SK-N-SH (cell line): ENCODE measurements around the gene APOC3. TPM values are rescaled to one million over a fixed set of nuclear protein-coding genes. Genes with fewer than 3 reads are reported as not detected.

Experiments used
- CTCF ChIA-PET: fragments of 300-600, 350-600 bp; formaldehyde crosslinking; extraction: SDS; loops from one replicate; lab custom pipeline; 2021; lab: Yijun Ruan, JAX
- POLR2A ChIA-PET: fragments of 350-600 bp; sonication (Branson Sonifier 250); formaldehyde crosslinking; extraction: SDS; loops from one replicate; lab custom pipeline; 2020; ENCODE audit warnings: antibody characterized with exemption, inconsistent platforms; lab: Yijun Ruan, JAX
- DNase-seq: peaks from one replicate; pipeline ENCODE4 v3.0.0; 2012
- H2AFZ ChIP-seq: fragments of 200-600 bp; sonication (generic); 2 replicates; pipeline ENCODE4 v1.8.1; 2016; ENCODE audit warnings: antibody characterized with exemption, mild to moderate bottlenecking, low read depth
- H3F3A ChIP-seq: fragments of 200-600 bp; sonication (generic); replicated peaks from 2 replicates; pipeline ENCODE3; 2016; ENCODE audit warnings: antibody characterized with exemption, mild to moderate bottlenecking; ENCODE audit not compliant: insufficient read depth
- H3K27ac ChIP-seq, 2 experiments: fragments of 200-500 bp in 1 of 2; fragments of 200-600 bp in 1 of 2; sonication (Bioruptor generic) in 1 of 2; sonication (generic), shearing (Covaris generic) in 1 of 2; 2 replicates each; pipeline versions ENCODE4 v1.5.1 to v1.6.1; 2014 to 2016; ENCODE audit warnings: low read depth in 2 of 2, inconsistent platforms in 1 of 2, low read length in 1 of 2, mild to moderate bottlenecking in 1 of 2, mixed read lengths in 1 of 2
- H3K27me3 ChIP-seq: fragments of 200-600 bp; sonication (generic), shearing (Covaris generic); 2 replicates; pipeline ENCODE4 v1.6.1; 2016; ENCODE audit warnings: mixed run types; ENCODE audit not compliant: insufficient read depth
- H3K36me3 ChIP-seq, 2 experiments: fragments of 200-500 bp in 1 of 2; fragments of 200-600 bp in 1 of 2; sonication (Bioruptor generic) in 1 of 2; sonication (generic) in 1 of 2; replicated peaks in 1 of 2; 2 replicates each; pipeline versions ENCODE3 to v1.5.1; 2014 to 2016; ENCODE audit warnings: low read length in 1 of 2, mild to moderate bottlenecking in 1 of 2; ENCODE audit not compliant: insufficient read depth in 2 of 2, control insufficient read depth in 1 of 2
- H3K4me1 ChIP-seq, 2 experiments: fragments of 200-500 bp in 1 of 2; fragments of 200-600 bp in 1 of 2; sonication (Bioruptor generic) in 1 of 2; sonication (generic), shearing (Covaris generic) in 1 of 2; 2 replicates each; pipeline versions ENCODE4 v1.5.1 to v1.6.1; 2014 to 2016; ENCODE audit warnings: low read depth in 1 of 2, low read length in 1 of 2, mixed run types in 1 of 2; ENCODE audit not compliant: insufficient read depth in 2 of 2, control insufficient read depth in 1 of 2
- H3K4me2 ChIP-seq: fragments of 200-600 bp; sonication (generic), shearing (Covaris generic); 2 replicates; pipeline ENCODE4 v1.6.1; 2017; ENCODE audit warnings: mixed run types
- H3K4me3 ChIP-seq, 2 experiments: fragments of 200-500 bp in 1 of 2; fragments of 200-600 bp in 1 of 2; sonication (Bioruptor generic) in 1 of 2; sonication (generic), shearing (Covaris generic) in 1 of 2; 2 replicates each; pipeline versions ENCODE4 v1.5.1 to v1.8.1; 2014 to 2016; ENCODE audit warnings: low read depth in 2 of 2, inconsistent platforms in 1 of 2, low read length in 1 of 2, mild to moderate bottlenecking in 1 of 2, mixed read lengths in 1 of 2, moderate library complexity in 1 of 2
- H3K79me2 ChIP-seq: fragments of 200-600 bp; sonication (generic); 2 replicates; pipeline ENCODE4 v1.8.1; 2017; ENCODE audit warnings: mild to moderate bottlenecking; ENCODE audit not compliant: insufficient read depth
- H3K9ac ChIP-seq: fragments of 200-600 bp; sonication (generic); 2 replicates; pipeline ENCODE4 v1.6.1; 2017; ENCODE audit warnings: mixed run types
- H3K9me2 ChIP-seq: fragments of 200-600 bp; sonication (generic); 2 replicates; pipeline ENCODE4 v1.6.1; 2017; ENCODE audit warnings: mixed run types
- H3K9me3 ChIP-seq: fragments of 200-600 bp; sonication (generic); 2 replicates; pipeline ENCODE4 v1.6.1; 2017; ENCODE audit warnings: mixed run types, mild to moderate bottlenecking, moderate library complexity
- H4K20me1 ChIP-seq: fragments of 200-600 bp; sonication (generic); 2 replicates; pipeline ENCODE4 v1.6.1; 2017; ENCODE audit warnings: mild to moderate bottlenecking, mixed run types; ENCODE audit not compliant: insufficient read depth
- CHD2 ChIP-seq: fragments of 150-350 bp; IDR thresholded peaks from 2 replicates; pipeline ENCODE4 v1.6.1; 2018; ENCODE audit warnings: low read length; ENCODE audit not compliant: partially characterized antibody
- EP300 ChIP-seq, 2 experiments: IDR thresholded peaks; 2 replicates each; pipeline versions ENCODE4 v1.4.0 to v1.6.1; 2012; ENCODE audit warnings: borderline replicate concordance in 1 of 2, low read depth in 1 of 2, low read length in 1 of 2
- EZH2phosphoT487 ChIP-seq: fragments of 200-600 bp; sonication (generic); IDR thresholded peaks from 2 replicates; pipeline ENCODE4 v1.6.1; 2017; ENCODE audit warnings: low read depth, mixed run types, mild to moderate bottlenecking, antibody characterized with exemption, moderate library complexity, borderline replicate concordance
- FOSL2 ChIP-seq: IDR thresholded peaks from 2 replicates; pipeline ENCODE4 v1.4.0; 2012; ENCODE audit warnings: low read depth, mild to moderate bottlenecking, moderate library complexity, borderline replicate concordance
- GATA2 ChIP-seq: sonication (generic); formaldehyde crosslinking; IDR thresholded peaks from 2 replicates; pipeline ENCODE4 v1.5.0; 2020; ENCODE audit warnings: mild to moderate bottlenecking, missing genetic modification reagents
- JUND ChIP-seq: IDR thresholded peaks from 2 replicates; pipeline ENCODE4 v1.4.0; 2012
- MAX ChIP-seq: IDR thresholded peaks from 2 replicates; pipeline ENCODE4 v1.4.0; 2012; ENCODE audit warnings: low read depth
- MEF2A ChIP-seq: IDR thresholded peaks from 2 replicates; pipeline ENCODE4 v1.4.0; 2012; ENCODE audit warnings: low read depth, borderline replicate concordance
- MXI1 ChIP-seq: IDR thresholded peaks from 2 replicates; pipeline ENCODE4 v1.6.1; 2012; ENCODE audit warnings: mild to moderate bottlenecking, low read depth, low read length, improper control_type of control experiment
- NRF1 ChIP-seq: IDR thresholded peaks from 2 replicates; pipeline ENCODE4 v1.6.1; 2012; ENCODE audit warnings: low read depth, mild to moderate bottlenecking, low read length
- RAD21 ChIP-seq: IDR thresholded peaks from 2 replicates; pipeline ENCODE4 v1.6.1; 2012; ENCODE audit warnings: mild to moderate bottlenecking, low read length
- RCOR1 ChIP-seq: fragments of 150-350 bp; IDR thresholded peaks from 2 replicates; pipeline ENCODE4 v1.6.1; 2017; ENCODE audit warnings: antibody characterized with exemption, low read length
- REST ChIP-seq: IDR thresholded peaks from 2 replicates; pipeline ENCODE4 v1.6.1; 2012; ENCODE audit warnings: mild to moderate bottlenecking, low read depth, low read length, moderate library complexity
- RFX5 ChIP-seq: IDR thresholded peaks from 2 replicates; pipeline ENCODE4 v1.6.1; 2012; ENCODE audit warnings: mild to moderate bottlenecking, improper control_type of control experiment, low read length
- RXRA ChIP-seq: IDR thresholded peaks from 2 replicates; pipeline ENCODE4 v1.4.0; 2012; ENCODE audit warnings: low read depth, mild to moderate bottlenecking, borderline replicate concordance
- SIN3A ChIP-seq: IDR thresholded peaks from 2 replicates; pipeline ENCODE4 v1.6.1; 2012; ENCODE audit warnings: low read depth, mild to moderate bottlenecking, low read length, moderate library complexity, borderline replicate concordance
- SMC3 ChIP-seq: IDR thresholded peaks from 2 replicates; pipeline ENCODE4 v1.6.1; 2012; ENCODE audit warnings: low read depth, low read length, improper control_type of control experiment
- TAF1 ChIP-seq: IDR thresholded peaks from 2 replicates; pipeline ENCODE4 v1.6.1; 2012; ENCODE audit warnings: low read depth, mild to moderate bottlenecking, low read length, moderate library complexity, borderline replicate concordance
- TCF12 ChIP-seq: IDR thresholded peaks from 2 replicates; pipeline ENCODE4 v1.4.0; 2012
- TEAD4 ChIP-seq: IDR thresholded peaks from 2 replicates; pipeline ENCODE4 v1.4.0; 2012; ENCODE audit warnings: mild to moderate bottlenecking, borderline replicate concordance; ENCODE audit not compliant: insufficient read depth
- YY1 ChIP-seq: IDR thresholded peaks from 2 replicates; pipeline ENCODE4 v1.4.0; 2012; ENCODE audit warnings: low read depth, mild to moderate bottlenecking
- WGBS: methylation state at CpG from one replicate; pipeline ENCODE4 v1.1.6; 2017; ENCODE audit warnings: low lambda C conversion rate; 5-methylcytosine and 5-hydroxymethylcytosine counted together
- polyA plus RNA-seq, 3 experiments: library from polyadenylated mRNA; depleted of rRNA; stranded (reverse); fragments of >200 nt; gene quantifications; 2 replicates each; pipeline ENCODE4 v1.2.3, GENCODE V29; 2012
- TF ChIP-seq, protein P1 (sequence below): IDR thresholded peaks from 2 replicates; pipeline ENCODE4 v1.4.0; 2012; ENCODE audit warnings: low read depth, borderline replicate concordance

APOC3 gene
- polyA plus RNA-seq, 1 of the 3 experiments (the other 2 are of a cell fraction), result not detected

- DNase-seq, result no peak
- no peaks in the 10 kb centered on the region for H3F3A ChIP-seq
- no peak overlapping the region for H3K4me2 ChIP-seq
- ChIA-PET CTCF (interaction anchor here (0.9 kb wide), 1 partner anchor 51 kb away, joined by 5 read pairs; the partner anchor contains the start of gene APOA5), POLR2A (no interaction called here)
- no peaks in the 10 kb centered on the region for H3K9me3 ChIP-seq
- H3K27me3 ChIP-seq, result no peaks in the 10 kb centered on the region
- TF ChIP-seq YY1, result no peak
- no peak for TF ChIP-seq JUND
- TF ChIP-seq REST, result no peak
- TF ChIP-seq FOSL2, result no peak
- TF ChIP-seq, protein P1, sequence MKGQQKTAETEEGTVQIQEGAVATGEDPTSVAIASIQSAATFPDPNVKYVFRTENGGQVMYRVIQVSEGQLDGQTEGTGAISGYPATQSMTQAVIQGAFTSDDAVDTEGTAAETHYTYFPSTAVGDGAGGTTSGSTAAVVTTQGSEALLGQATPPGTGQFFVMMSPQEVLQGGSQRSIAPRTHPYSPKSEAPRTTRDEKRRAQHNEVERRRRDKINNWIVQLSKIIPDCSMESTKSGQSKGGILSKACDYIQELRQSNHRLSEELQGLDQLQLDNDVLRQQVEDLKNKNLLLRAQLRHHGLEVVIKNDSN, result no peak
- TF ChIP-seq RCOR1, result no peak
- no peak for TF ChIP-seq MAX
- TF ChIP-seq SMC3, result no peak
- no peak for TF ChIP-seq MXI1
- TF ChIP-seq RAD21, result no peak
- no peak overlapping the region for H3K27ac ChIP-seq
- H4K20me1 ChIP-seq, result no peaks in the 10 kb centered on the region
- WGBS, result 97% methylated on average over 4 of the region's 4 CpGs
- no peaks in the 10 kb centered on the region for H3K9me2 ChIP-seq
- no peak overlapping the region for H2AFZ ChIP-seq
- no peak overlapping the region for H3K9ac ChIP-seq
- H3K36me3 ChIP-seq, result peaks cover 8 to 36% of the 10 kb centered on the region in 2 experiments
- H3K4me1 ChIP-seq, result peaks cover 0 to 14% of the 10 kb centered on the region in 2 experiments; a peak in 1 of 4 replicates
- H3K79me2 ChIP-seq, result no peaks in the 10 kb centered on the region
- no peak overlapping the region for H3K4me3 ChIP-seq
These were observed 12.4 kb downstream of the APOC3 start for GRCh38 chr11:116842117-116842516.

DNA sequence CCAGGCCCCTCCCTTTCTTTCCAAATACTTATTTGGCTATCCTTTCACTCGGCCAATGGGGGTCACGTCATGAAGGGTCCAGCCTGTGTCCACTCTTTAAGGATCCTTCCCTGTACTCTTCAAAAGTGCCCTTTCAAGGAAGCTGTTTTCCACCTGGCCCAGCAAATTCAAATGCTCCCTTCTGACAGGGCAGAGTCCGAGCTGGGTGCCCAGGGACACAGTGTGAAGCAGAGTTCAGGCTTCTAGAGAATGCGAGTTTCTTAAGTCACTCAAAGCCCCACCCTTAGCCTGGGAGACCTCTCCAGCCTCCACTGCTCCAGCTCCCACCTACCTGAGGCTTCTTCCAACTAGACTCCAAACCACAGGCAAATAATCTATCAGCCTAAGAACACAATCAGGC, 13.2 kb downstream of the APOC3 start:
- POLR2A ChIA-PET, result no interaction called here
- Histone ChIP-seq H3K9me2 (no peaks in the 10 kb centered on the region), H3K4me3 (no peak overlapping the region), H3K9ac (no peak overlapping the region), H3F3A (no peaks in the 10 kb centered on the region), H3K9me3 (no peaks in the 10 kb centered on the region), H3K79me2 (no peaks in the 10 kb centered on the region), H3K36me3 (peaks cover 8 to 42% of the 10 kb centered on the region in 2 experiments), H2AFZ (no peak overlapping the region), H3K4me2 (no peak overlapping the region), H3K27me3 (no peaks in the 10 kb centered on the region), H3K4me1 (peaks cover 0 to 6% of the 10 kb centered on the region in 2 experiments; a peak in 1 of 4 replicates), H4K20me1 (no peaks in the 10 kb centered on the region), H3K27ac (no peak overlapping the region)
- DNase-seq, result no peak
- 87% methylated on average over 3 of the region's 4 CpGs for WGBS
- CTCF ChIA-PET, result no interaction called here
- TF ChIP-seq MXI1 (no peak), NRF1 (no peak), TCF12 (no peak), SIN3A (no peak), FOSL2 (no peak), GATA2 (CRISPR knock-in tag) (no peak), RFX5 (no peak), TEAD4 (no peak), EP300 (IDR thresholded peaks at IDR 0.05; ENCODE audit: borderline replicate concordance in 1 of 2, low read depth in 1 of 2, low read length in 1 of 2) (no peak), TAF1 (no peak), YY1 (no peak), CHD2 (no peak), MEF2A (no peak), EZH2phosphoT487 (no peak), RXRA (no peak), SMC3 (no peak)
- TF ChIP-seq, protein P1, result no peak
